ENCODE results near the gene DDX24.

- no peak for TF ChIP-seq CTCF (IDR thresholded peaks at IDR 0.05)
- TF ChIP-seq BCL3 (IDR thresholded peaks at IDR 0.05): no peak
These were observed 37.1 kb downstream of the DDX24 start for GRCh38 chr14:94043756-94044475.

Measured in A549 (cell line).